SH-SY5Y (cell line): Measurements from ENCODE around the gene KCNAB1.

Experiments
- GATA2 ChIP-seq: IDR thresholded peaks from 2 replicates; pipeline ENCODE4 v1.6.1; 2011; ENCODE audit warnings: mild to moderate bottlenecking, low read depth, low read length
- GATA3 ChIP-seq: IDR thresholded peaks from 2 replicates; pipeline ENCODE4 v1.6.1; 2011; ENCODE audit warnings: low read depth, mild to moderate bottlenecking, low read length, moderate library complexity

KCNAB1 gene

DNA sequence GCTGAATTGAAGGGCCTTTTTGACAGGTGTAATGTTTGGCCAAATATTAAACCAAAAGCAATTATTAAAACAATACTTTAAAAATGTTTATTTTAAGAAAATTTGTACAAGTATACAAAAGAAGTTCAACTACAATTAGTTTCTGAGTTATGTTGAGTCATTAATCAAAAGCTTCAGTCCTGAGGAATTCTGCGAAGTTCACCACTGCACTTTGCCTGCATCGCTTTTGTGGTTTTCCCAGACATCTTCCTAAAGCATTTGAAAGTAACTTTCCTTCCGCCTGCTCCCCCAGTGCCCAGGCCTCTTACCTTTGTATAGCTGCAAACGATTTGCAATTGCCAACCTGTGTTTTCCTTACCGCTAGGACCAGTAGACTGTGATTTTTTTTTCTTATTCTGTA lies 69.5 kb downstream of the KCNAB1 start:
- TF ChIP-seq GATA3, result no peak
- TF ChIP-seq GATA2, result no peak

DNA sequence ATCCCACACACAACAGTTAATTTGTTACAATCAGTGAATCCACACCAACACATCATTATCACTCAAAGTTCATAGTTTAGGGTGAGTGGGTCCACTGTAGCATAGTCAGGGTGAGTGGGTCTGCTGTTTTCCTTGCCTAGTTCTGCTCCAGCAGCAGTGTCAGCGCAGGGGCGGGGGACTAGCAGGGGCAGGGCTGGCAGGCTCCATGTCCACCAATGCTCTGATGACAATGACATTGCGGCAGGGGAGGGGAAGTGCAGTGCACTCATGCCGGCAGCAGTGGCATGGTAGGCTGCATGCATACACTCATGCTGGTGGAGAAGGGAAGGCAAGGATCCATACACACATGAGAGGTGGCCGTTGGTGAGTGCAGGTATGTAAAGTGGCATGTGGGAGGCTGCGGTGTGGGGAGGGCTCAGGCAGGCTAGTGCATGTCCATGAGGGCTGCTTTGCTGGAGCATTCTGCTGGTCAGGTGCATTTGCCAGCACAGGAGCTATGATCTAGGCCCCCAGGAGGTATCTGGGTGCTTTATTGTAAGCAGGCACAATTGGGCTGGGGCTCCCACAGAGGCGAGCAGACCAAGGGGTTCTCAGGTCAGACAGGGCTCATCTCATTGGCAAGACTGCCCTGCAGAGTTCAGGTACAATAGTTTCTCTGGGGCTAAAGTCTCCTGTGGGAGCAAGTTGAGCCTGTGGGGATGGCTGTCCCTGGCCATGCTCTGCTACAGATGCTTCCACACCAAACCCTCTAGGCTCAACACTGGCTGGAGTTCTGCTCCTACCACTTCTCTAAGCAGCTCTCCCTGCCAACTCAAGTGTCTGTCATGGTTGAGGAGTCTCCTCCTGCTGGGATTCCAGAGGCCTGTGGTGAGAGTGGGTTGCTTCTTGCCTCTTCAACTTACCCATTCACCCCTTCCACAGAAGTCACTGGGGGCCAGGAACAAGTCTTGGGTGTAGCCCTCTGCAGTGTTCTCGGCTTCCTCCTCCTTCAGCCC lies 81.3 kb downstream of the KCNAB1 start:
- TF ChIP-seq GATA2 (no peak), GATA3 (no peak)

DNA sequence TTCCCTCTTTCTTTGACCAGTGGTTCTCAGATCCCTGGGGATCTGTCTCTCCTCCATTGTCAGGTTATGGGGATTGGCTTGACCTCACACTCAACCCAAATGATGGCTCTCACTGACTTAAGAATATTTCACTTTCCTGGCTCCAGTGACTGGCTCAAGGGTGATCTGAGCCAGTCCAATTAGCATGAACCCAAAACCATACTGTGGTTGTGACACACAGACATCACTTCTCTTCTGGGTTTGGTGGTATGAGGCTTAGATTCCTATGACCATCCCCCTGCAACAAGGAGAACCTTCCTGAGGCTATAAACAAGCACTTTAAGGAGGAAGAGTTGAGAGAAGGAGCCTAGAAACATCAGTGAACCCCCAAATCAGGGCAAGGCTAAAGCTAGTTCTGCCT lies 85.8 kb downstream of the KCNAB1 start:
- TF ChIP-seq GATA3, result no peak
- TF ChIP-seq GATA2, result no peak

DNA sequence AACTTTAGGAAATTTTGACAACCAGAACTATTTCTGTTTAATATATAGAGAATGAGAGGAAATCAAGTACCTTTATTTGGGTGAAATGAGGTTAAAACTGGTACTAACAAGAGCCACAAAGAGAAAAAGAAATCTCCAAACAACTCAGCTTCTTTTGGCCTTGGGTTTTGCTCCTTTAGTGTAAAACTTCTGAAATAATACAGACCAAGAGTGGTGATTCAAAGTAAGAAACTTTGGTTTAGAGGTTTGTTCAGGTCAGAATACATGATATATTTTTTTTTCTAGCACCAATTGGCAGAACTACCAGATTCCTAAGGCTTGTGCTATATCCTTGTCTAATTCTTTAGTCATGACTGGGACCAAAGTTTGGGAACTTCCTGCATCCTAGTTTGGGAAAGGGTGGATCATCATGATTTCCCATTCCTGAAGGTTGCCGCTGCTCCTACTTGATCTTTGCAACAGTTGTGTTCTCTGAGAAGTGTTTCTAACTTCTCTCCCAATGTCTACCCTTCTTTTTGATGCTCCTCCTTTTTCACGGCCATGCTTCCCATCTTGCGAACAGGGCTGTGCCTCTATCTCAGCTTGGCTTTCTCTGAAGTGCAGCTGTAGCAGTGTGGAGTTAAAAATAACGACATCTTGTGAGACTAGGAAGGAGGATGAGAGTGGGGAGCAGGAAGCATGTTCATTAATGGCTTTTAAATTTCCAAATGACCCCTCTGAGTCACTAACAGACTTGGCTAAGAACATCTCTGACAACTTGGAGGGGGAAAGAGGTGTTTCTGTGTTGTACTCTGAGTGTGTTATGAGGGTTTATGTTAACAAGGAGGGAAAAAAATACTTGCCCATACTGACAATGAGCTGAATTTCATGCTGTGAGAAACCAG lies 87.7 kb downstream of the KCNAB1 start:
- TF ChIP-seq GATA3 (no peak), GATA2 (no peak)

DNA sequence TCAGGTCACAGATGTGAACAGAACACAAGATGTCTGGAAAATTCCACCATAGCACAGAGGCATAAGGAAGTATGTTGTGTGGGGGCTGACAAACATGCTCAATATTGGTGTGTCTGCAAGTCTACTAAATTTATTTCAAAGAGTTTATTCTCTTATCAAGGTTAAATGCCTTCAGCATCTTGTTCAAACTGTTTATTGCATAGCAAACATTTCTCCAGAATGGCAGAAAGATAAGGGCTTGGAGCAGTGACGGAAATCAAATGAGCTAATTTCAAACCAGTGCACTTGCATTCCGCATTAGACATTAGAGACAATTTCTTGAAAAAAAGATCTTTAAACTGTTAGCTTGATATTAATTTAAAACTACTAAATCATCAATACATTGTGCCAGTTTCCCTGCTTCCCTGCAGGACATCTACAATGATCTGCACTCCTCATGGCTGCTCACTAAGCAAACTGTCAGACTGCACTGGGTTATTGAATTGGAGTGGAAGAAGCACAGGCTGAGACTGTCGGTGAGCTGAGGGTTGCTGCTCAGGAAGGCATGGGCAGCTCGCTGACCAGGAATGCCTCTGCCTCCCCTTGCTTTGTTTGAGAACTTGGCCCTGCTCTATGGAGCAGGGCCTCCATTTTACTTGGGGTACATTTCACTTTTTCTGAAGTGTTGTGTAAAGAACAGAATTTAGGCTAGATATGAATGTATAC lies 89.4 kb downstream of the KCNAB1 start:
- no peak for TF ChIP-seq GATA3
- no peak for TF ChIP-seq GATA2

DNA sequence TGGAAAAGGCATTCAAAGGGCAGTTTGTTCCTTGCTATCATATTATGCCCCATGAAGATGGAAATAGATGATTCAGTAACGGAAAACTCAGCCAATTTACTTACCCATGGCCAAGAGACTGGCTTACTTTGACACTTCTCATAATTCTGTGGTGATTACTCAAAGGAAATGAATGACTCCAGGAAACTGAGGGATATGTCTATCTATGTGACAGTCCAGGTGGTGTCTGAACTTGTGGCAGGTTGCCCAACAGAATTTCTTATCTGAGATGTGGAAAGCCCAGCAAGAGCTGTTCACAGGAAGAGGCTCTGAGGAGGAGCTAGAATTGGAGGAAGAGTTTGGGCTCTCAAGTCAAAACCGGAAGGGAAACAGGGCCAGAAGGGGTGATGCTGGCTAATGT lies 91.2 kb downstream of the KCNAB1 start:
- TF ChIP-seq GATA3 (no peak), GATA2 (no peak)

DNA sequence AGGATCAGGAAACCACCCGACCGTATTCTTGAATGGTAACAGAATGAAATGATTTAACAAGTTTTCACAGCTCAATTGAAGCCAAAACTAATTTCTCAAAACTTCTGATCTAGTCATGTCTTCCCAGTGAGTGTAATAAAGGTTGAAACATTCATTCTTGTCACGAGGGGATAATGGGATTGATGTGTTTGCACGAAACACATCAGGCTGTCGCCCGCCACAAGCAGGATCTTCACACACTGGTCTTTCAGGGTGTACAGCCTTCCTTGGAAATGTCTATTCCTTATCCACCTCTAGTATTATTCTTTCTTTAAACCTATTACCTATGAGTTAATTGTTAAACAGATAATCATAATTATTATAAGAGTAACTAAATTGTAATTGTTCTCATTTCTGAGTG lies 94.3 kb downstream of the KCNAB1 start:
- TF ChIP-seq GATA2 (no peak), GATA3 (no peak)

DNA sequence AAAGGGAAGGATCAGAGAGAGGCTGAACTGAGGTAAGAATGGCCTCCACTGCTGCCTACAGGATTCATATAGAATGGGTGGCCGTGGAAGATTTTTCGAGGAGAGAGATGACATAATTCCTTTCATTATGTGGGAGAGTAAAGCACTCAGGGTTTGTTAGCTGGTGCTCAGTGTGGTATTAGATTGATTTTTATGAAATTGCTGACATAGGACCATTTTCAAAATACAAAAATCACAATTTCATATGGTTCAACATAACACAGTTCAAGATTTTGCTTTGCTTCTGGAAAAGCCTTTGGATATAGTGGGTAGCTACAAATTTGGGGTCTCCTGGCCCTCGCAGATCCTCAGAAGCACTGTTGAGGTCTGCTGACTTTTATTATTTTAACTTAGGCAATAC lies 95.4 kb downstream of the KCNAB1 start:
- TF ChIP-seq GATA3 (no peak), GATA2 (no peak)

DNA sequence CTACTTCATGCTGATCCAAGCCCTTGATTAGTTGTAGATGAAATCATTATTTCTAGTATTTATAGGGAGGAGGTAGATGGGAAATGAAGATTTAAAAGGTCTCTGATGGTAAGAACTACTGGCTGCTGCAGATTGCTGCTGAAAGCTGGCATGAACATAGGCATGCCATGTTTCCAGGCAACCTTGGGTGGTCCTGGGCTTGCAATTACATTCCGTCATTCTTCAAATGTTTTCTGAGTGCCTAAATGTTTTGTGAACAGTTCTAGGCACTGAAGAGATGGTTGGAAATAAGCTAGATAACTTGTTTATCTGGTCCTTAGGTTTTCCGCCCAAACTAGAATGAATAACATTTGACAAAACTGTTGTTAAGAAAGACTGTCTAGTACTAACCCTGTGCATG lies 95.8 kb downstream of the KCNAB1 start:
- no peak for TF ChIP-seq GATA3
- no peak for TF ChIP-seq GATA2

DNA sequence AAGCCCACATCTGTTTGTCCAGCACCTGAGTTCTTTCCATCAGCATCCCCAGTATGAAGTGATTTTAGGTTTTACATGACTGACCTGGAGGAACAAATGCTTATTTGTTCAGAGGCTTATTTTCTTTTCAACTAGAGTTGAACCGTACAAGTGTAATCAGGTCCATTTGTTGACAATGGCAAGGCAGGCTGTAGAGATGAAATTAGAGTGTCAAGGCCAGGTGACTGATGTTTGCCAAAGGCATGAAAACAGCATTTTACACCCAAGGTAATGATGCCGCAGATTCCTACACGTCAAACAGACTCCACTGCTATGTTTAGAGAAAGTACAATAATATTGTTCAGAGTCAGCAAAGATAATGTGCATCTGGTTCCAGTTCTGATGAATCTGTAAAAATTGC lies 96.5 kb downstream of the KCNAB1 start:
- no peak for TF ChIP-seq GATA3
- no peak for TF ChIP-seq GATA2

DNA sequence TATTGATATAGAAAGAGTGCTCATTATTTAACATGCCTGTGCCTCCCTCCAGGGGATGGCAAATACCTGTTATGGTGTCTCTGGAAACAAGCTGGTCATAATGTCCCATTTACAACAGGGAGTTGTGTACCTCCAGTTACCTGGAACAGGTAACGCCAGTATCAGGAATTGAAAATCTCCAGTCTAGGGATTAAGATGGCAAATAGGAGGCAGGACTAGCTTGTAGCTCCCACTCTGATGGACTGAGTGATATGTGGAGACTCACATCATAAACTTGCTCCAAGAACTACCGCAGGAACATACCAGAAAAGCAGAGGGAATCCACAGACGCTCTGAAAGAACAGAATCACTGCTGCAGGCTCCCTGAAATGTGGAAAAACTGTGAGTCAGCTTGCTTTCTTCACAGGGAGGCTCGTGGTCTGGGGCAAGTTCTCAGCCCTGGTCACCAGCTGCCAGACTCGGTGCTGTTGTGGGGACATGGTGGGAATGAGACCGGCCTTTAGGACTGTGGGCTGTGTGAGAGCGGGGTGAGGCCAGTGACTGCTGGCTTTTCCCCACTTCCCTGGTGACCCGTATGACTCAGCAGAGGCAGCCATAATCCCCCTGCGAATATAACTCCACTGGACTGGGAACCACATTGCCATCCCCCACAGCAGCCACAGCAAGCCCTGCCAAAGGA lies 97.4 kb downstream of the KCNAB1 start:
- no peak for TF ChIP-seq GATA3
- no peak for TF ChIP-seq GATA2

DNA sequence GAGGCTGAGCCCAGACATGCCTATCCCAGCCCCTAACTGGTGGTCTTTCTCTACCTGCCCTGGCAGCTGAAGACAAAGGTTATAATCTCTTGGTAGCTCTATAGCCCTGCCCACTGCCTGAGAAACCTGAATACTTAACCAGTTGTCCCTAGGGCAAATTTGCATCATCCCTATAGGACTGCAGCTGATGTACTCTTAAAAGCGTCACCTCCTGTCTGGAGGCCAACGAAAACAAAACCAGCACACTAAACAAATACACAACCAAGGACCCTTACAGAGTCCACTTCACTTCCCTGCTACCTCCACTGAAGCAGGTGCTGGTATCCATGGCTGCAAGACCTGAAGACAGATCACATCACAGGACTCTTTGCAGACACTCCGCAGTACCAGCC lies 98.0 kb downstream of the KCNAB1 start:
- TF ChIP-seq GATA3 (no peak), GATA2 (no peak)

DNA sequence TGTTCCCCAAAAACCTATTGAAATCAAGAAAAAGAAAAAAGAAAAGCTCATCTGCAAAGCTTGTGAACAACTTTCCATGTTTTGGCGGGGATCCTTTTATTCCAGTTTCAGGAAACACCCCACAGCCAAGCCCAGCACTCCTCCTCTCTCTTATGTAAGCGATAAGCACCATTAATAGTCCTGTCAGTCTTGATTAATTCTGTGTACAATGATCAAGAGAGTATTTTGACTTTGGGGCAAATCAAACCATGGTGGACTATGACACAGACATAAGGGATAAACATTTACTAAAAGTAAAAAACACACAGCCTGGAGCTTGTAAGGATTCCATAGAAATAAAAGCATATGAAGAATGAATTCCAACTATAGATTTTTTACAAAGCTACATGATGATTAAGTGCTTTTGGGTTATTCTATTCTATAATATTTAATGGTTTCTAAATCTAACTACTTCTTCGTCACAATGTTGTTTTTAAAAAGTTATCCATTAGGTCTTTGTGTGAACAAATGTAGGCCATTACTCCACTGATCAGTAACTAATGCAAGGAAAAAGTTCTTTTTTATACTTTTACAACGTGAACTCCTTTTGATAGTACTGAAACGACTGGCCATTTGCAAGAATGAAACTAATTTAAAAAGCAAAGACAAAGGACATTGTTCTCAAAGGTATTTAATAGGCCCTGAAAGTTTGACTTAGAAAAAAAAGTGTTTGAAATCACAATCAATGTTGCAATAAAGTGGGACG lies 106.5 kb downstream of the KCNAB1 start:
- TF ChIP-seq GATA2 (no peak), GATA3 (no peak)

DNA sequence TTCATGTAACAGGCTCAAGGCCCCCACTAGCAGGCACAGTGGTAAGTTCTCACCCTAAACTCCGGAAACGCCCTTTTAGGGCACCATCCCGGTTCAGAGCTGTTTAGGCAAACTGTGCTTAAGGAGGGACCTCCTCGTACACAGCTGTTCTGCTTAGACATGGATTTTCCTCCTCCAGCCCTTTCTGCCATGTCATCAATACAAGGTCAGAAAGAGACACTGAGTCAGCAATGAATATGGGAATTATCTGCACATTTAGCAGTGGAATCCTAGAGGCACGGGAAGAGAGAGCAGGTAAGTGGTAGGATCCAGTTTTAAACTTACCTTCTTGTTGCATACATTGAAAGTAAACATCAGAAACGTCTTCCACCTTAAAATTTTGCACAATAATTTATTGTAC lies 107.3 kb downstream of the KCNAB1 start:
- TF ChIP-seq GATA2, result no peak
- no peak for TF ChIP-seq GATA3
